GM04504 (cell line): ENCODE data around the gene PTEN.

Experiments
- DNase-seq: peaks from one replicate; pipeline ENCODE4 v3.0.0-alpha.2; 2012; ENCODE audit warnings: low read depth

PTEN gene

DNA sequence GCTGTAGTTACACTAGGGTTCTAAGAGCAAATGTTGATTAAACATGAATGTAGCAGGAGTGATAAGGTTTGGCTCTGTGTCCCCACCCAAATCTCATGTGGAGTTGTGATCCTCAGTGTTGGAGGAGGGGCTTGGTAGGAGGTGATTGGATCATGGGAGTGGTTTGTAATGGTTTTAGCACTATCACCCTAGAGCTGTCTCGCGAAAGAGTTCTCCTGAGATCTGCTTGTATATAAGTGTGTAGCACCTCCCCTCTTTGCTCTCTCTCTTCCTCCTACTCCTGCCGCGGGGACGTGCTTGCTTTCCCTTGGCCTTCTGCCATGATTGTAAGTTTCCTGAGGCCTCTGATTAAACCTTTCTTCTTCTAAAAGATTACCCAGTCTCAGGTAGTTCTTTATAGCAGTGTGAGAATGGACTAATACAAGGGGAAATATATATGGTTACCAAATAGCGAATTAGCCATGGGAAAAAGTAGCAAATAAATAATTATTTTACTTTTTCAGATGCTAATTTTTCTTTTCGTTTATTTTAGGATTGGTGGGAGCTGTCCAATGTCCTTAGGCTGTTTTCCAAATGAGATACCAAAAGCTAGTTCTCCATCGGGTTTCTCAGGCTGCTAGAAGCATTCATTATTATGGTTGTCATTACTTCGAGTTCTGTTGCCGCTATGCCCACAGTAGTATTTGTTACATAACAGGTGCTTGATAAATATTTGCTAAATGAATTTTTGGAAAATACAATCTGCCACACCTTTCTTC lies 58.7 kb downstream of the PTEN start:
- DNase-seq, result no peak

DNA sequence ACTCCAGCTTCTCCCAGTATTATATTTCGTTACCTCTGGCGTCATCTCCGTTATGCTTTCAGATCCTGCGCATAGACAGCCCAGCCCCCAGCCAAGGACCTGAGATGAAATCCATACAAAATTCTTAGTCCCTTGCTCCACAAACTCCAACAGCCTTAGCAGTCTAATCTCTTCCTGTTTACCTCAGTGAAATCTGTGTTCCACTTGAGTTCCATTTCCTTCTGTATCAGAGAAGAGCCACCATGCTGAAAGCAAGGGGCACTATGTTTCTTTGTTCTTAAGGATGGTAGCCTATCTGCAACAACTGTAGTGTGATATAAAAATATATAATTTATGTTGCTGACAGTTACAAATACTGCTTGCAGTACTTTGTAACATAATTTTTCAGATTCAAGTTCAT lies 59.8 kb downstream of the PTEN start:
- no peak for DNase-seq

DNA sequence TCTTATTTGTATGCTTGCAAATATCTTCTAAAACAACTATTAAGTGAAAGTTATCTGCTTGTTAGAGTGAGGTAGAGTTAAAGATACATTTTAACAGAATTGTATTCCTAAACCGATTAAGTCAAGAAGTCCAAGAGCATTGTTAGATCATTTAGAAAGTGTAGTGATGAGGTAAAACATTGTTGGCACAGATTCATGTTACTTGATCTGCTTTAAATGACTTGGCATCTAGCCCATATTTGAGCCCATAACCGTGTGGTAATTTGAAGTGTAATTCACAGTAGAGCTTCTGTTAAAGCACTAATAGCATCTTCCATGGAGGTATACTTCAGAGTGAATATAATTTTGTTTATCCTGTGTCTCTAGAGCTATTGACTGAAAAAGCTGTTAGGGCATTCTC lies 62.1 kb downstream of the PTEN start:
- no peak for DNase-seq

DNA sequence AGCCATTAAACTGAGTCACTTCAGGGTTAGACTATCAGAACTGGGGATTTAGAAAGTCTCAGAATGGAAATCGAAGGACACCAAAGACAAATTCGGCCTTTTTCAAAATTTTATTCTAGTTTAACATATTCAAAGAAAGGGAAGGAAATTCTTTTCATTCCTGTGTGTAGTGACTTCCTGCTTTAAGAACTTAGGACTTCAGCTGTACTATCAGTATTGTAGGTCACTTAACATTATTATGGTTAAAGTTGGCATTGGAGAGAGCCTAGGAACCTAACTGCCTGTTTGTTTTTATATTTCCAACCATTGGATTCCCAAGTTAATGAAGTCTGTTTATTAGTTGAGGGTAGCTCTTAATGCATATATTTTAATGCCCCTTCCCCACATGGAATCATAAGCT lies 63.7 kb downstream of the PTEN start:
- no peak for DNase-seq

DNA sequence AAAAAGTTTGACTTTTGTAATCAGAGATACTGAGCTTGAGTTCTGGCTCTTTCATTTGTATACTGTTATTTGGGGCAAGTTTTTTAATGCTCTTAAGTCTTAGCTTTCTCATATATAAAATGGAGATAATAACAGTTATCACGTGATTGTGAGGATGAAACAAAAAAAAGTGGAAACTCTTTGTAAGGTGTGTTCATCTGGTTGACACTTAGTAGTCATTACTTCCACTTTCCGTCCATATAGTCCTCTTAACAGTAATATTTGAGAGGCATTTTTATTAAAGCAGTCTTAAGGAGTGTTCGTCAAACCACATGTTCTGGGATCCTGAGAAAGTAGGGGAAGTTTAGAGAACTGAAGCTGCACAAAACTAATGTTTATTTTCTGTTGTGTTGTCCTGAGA lies 65.6 kb downstream of the PTEN start:
- DNase-seq, result no peak

DNA sequence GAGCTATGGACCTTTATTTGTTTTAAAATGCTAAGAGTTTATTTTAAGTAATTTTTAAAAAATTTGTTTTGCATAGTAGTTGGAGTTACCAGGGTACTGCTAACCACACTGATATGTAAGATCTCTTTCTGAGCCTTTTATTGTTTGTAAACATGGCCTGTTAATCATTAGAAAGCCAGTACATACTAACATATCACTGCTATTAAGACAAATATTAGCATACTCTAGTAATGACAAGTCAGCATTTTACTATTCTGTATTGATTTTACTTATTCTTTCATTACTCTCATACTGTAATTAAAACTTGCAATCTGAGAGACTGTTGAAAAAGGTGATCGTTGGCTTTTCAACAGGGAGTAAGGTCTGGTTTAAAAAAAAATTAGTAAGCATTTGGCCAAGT lies 66.7 kb downstream of the PTEN start:
- DNase-seq, result no peak

DNA sequence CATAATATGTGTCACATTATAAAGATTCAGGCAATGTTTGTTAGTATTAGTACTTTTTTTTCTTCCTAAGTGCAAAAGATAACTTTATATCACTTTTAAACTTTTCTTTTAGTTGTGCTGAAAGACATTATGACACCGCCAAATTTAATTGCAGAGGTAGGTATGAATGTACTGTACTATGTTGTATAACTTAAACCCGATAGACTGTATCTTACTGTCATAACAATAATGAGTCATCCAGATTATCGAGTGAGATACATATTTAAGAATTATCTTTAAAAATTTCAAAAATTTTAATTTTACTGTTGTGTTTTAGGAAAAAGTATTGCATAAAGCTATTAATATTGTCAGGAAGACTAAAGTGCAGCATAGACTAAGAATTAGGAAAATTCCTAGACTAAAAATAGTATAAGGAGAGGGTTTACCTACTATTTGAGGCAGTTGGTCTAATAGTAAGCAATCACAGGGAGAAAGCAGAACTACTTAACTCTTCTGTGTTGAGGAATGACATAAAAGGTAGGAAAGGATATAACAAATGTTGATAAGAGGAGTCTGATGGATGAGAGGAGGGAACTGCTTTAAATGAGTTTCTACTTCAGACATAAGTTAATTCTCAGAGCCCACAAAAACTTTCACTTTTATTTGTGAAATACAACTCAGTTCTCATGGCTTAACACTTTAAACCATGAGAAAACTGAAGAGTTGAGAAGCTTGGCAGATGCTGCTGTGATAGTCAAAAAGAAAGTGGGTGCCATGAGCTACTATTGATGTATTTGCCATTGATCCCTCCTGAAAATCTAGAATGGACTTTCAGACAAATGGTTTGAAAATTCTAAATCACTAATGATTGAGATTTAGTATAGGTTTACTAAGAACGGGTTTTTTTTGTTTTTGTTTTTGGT lies 67.8 kb downstream of the PTEN start:
- no peak for DNase-seq

DNA sequence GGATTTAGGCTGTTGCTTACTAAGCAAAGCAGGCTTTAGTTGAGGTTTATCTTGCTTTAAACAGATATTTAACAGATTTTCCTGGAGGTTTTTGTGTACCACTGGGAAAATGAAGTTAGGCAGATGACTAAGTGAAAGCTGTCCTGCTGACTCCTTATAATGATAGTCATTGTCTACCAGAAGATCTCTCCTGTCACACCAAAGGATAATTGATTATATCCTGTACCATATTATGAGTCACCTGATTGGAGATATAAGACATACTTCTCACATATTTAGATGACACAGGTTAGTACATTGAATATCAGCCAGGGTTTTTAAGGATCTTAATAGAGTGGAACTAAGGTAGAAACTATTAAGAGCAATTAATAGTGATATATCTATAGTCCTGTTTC lies 68.4 kb downstream of the PTEN start:
- no peak for DNase-seq

DNA sequence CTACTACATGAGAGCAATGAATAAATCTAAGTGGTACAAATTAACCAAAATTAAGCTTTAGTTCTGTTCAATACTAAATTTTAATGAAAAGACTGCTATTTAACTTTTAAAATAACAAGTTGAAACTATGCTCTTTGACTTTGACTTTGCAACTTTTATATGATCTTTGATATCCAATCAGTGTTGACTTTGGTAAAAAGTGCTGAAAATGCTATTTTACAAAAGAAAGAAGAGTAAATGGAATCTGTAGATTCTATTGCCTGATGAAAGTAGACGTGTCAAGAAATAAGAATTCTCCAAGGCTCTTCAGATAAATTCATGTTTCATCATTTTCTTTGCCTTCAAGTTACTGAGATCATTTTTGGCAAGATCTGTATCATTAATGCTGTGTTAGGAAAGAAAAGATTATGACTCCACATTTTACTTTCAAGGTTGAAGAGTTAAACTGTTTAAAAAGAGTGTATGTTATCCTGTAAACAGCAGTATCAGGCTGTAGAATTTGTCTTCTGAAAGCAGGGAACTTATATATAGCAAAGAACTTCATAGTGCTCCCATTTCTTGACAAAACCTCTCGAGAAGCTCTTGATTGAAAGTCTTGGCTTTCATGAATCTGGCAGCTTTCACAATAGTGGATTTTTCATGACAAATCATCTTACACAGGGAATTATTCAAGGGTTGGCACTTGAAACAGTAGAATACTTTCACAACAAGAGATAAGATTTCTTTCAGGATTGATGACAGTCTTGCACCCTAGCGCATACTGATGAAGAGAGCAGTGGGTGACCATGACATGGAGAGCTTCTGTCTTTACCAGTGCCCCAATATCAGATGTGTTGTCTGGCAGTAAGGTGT lies 72.1 kb downstream of the PTEN start:
- DNase-seq, result no peak

DNA sequence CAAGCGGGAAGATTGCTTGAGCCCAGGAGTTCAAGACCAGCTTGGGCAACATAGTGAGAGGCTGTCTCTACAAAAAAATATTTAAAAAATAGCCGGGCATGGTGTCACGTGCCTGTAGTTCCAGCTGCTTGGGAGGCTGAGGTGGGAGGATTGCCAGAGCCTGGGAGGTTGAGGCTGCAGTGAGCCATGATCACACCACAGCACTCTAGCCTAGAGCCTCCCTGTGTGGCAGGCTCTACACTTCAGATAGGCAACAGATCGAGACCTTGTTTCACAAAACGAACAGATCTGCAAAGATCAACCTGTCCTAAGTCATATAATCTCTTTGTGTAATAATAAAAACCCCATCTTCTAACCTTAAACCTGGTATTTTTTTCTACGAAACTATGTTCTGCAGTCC lies 76.8 kb downstream of the PTEN start:
- no peak for DNase-seq

DNA sequence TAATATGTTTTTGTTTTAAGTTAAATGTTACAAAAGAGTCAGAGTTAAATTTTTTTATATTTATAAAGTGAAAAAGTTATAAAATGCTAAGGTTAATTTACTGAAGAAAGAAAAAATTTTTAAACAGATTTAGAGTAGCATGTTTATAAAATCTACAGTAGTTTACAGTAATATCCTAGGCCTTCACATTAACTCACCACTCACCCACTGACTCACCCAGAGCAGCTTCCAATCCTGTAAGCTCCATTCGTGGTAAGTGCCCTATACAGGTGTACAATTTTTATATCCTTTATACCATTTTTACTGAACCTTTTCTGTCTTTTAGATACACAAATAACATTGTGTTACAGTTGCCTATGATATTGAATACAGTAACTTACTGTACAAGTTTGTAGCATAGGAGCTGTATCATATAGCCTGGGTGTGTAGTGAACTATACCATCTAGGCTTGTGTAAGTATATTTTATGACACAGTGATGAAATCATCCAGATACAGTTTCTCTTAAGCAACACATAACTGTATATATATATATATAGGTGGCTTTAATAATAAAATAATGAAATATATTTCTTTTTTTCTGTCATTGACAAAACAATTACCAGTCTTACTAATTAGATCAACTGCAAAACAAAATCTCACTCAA lies 79.6 kb downstream of the PTEN start:
- DNase-seq, result no peak

DNA sequence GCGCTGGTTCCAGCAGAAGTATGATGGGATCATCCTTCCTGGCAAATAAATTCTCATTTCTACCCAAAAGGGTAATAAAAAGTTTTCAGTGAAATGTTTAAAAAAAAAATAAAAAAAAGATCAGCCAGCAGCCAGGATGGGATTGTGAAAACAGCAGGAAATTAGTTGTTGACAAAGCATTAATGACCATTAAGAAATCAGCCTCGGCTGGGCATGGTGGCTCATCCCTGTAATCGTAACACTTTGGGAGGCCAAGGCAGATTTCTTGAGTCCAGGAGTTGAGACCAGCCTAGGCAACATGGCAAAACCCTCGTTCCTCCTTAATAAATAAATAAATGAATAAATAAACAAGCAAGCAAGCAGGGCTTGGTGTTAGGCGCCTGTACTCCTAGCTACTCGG lies 82.6 kb downstream of the PTEN start:
- no peak for DNase-seq

DNA sequence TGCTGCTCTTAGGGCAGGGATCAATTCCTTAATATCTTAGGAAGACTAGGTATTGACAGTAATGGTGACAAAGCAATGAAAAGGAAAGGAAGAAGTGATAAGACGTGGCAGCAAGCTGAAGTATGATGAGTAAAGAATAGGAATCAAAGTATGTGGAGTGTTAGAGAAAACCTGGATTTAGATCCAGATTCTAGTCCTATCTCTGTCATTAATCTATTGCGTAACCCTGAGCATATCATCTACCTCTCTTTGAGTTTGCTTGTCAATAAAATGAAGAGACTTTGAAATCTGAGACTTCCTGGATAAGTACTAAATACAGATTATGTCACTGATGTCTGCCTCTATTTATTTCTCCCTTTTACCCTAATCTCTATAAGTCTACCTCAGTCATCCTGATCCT lies 89.2 kb downstream of the PTEN start:
- no peak for DNase-seq

DNA sequence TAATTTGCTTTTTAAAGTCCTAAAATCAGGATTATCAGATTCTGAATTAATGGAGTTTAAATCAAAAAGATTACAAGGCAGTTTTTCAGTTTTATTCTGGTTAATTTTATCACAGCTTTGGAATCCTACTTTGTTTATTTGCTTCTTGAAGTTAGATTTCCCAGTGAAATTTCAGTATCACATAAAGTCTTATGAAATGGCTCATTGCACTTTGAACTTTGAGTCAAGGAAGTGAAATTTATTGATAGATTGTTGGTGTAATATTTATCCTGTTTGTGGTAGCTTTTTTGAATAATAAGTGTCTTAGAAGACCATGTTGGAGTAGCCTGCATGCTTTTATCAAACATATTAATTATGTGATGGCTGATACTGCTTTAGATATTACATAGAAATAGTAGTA lies 92.6 kb downstream of the PTEN start:
- DNase-seq, result no peak

DNA sequence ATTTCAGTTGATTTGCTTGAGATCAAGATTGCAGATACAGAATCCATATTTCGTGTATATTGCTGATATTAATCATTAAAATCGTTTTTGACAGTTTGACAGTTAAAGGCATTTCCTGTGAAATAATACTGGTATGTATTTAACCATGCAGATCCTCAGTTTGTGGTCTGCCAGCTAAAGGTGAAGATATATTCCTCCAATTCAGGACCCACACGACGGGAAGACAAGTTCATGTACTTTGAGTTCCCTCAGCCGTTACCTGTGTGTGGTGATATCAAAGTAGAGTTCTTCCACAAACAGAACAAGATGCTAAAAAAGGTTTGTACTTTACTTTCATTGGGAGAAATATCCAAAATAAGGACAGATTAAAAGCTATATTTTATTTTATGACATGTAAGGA lies 94.3 kb downstream of the PTEN start:
- no peak for DNase-seq

DNA sequence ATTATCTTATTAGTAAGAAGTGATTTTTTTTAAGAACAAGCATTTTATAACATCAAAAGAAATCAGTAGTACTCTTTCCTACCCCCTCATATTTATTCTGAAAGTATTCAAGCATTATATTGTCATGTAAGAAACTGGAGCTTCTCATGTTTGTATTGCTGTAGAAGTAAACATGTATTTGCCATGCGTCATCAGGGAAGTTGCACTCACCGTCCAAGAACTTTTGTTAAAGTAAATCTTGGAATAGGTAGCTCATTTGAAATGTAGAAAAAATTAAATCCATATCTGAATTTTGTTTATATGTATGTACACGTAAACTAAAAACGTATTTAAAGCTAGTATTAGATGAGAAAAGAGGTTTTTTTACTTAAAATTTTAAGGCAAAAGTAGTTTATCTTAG lies 96.8 kb downstream of the PTEN start:
- DNase-seq, result no peak

DNA sequence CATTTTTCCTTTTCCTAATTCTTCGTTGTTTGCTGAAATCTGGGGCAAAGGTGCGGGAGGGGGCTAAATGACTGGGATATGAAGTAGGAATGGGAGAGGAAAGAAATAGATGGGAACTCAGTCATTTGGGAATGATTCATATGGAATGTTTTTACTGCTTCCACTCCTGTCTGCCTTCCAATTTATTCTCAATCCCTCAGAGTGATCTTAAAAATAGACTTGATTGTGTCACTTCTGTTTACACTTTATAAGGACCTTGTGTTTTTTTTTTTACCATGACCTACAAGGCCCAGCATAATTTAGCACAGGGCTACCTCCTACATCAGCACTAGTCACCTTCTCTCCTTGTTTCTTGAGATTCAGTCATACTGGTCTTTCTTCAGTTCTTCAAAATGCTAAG lies 97.9 kb downstream of the PTEN start:
- peak; percentile 74 for DNase-seq

DNA sequence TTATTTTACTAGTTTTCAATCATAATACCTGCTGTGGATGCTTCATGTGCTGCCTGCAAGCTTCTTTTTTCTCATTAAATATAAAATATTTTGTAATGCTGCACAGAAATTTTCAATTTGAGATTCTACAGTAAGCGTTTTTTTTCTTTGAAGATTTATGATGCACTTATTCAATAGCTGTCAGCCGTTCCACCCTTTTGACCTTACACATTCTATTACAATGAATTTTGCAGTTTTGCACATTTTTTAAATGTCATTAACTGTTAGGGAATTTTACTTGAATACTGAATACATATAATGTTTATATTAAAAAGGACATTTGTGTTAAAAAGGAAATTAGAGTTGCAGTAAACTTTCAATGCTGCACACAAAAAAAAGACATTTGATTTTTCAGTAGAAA lies 103.0 kb downstream of the PTEN start:
- DNase-seq, result no peak

DNA sequence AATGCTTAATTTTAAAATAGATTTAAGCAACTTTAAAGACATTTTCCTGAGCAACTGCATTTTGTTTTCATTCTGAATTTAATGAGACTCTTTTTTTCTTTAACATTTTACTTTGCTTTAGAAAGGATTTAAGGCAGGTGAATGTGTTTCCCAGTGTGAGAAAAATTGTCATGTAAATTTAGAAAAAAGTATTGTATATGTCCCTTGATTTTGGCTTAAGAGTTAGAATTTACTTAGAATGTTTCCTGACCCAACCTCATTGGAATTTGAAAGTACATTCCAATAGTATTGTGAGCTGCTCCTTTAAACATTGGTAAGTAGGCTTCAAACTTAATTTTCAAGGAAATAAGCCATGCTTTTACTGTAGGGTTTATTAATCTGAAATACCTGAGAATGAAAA lies 110.2 kb downstream of the PTEN start:
- no peak for DNase-seq

DNA sequence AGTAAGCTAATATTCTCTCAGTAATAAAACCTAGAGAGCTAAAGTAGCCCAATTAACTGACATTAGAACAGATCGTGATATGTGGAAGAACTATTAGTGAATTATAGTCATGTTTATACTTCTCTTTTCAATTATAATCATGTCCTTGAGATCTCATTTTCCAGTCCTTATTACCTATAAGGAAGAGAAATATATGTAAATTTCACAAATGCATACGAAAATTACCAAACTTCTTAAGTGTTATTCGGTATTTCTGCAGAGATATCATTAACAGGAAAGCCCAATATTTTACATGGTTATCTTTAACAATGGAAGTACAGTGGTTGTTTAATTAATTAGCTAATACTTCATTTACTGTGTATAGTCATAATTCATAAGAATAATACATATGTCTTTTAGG lies 110.7 kb downstream of the PTEN start:
- no peak for DNase-seq

DNA sequence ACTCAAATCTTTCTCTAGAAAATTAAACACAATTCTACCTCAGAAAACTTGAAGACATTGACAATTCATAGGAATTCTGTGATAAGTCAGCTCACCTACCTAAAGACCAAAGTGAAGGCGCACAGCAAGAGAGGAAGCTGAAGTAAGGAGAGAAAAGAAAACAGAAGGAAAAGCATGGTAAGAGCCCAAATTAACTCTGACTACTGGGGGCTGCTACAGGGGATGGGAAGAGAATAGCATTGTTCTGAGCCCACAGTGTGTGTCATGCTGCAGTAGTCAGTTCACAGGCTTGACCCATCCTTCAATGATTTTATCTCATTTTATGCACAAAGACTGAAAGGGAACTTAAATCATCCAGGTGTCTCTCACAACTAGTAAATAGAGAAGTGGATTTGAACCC lies 111.3 kb downstream of the PTEN start:
- no peak for DNase-seq

DNA sequence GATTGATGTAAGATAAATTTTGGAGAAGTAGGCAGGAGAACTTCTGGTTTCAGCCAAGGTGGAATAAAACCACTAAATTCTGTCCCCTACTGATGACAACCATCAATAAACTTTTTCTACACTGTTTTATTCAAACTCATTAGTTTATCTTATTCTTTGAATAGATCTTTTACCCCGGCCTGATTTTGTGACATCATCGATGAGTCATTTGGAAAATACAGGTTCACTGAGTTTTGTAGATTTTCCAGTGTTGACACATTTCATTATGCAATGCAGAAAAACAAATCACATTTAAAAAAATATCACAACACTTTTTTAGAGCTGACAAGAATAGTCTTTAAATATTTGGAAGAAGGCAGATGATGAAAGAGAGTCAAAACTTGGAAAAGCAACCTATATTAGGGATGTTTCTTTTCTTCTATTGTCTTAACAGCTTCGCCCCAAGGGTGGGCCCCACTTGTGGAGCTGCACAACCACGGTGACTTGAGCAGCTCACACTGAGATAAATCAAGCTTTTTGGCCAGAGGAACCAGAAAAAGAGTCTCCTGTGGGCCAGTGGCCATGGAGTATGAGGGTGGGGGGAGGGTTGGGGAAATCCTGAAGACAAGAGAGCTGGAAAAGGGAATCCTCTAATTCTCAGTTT lies 112.8 kb downstream of the PTEN start:
- no peak for DNase-seq
